Stimulated activated CD4-positive, alpha-beta T cell treated with anti-CD3 and anti-CD28 coated beads, Interleukin-1b, Interleukin-23, amount 100 ng/mL, for 48 hours (primary cell): ENCODE measurements around the gene KLHDC8A.
"Not testable (repeated sequence)": the region's sequence is repeated elsewhere in the genome, so short reads cannot be mapped to it uniquely, and the experiment has no call there.

ENCODE experiments used
- DNase-seq: peaks from one replicate; pipeline ENCODE4 v3.0.0-alpha.2; 2020

Gene KLHDC8A

DNA sequence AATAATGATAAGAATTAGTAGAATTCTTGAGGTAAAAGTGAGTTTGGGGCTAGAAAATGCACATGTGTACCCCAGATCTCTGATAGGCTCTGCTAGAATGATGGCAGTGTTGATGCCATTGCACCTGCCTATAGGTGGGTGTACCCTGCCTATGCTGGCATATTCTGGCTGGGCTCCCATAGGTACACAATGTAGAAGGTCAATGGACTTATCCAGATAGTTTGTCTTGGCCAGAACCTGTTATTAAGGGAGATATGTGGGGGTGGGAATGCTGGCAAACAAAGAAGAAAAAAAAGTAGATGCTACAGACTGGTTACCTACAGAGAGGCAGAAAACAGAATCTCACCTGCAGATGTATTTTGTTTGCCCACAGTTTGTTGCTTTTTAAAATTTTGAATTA, 14.1 kb upstream of the KLHDC8A start:
- DNase-seq = no peak

DNA sequence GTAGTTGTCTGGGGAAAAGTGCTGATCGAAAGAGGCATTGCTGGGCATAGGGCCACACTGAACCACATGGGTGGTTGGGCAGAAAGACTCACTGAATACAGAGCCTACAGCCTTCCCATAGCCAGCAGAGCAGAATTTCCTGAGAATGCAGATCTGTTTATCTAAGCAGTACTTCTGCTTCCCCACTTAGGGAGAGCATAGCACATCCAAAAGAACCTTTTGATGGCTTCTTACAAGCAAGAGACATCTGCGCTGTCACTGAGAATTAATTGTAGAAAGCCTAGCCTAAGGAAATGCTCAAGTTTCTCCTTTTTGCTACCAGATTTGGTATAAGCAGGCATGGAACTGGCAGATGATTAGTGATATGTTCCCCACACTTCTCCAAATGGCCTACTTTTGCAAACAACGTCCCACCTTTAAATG, 13.0 kb upstream of the KLHDC8A start:
- no peak for DNase-seq

DNA sequence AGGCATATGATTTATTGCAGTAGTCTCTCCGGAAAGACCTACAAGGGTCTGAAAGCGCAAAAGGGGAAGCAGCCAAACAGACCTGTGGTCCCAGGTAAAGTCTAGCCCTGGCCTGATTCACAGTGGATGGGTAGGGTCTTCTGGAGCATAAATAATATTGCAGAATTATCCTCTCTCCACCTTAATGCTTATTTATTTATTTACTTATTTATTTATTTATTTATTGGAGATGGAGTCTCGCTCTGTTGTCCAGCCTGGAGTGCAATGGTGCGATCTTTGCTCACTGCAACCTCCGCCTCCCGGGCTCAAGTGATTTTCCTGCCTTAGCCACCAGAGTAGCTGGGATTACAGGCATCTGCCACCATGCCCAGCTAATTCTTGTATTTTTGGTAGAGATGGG, 11.8 kb upstream of the KLHDC8A start:
- DNase-seq = no peak

DNA sequence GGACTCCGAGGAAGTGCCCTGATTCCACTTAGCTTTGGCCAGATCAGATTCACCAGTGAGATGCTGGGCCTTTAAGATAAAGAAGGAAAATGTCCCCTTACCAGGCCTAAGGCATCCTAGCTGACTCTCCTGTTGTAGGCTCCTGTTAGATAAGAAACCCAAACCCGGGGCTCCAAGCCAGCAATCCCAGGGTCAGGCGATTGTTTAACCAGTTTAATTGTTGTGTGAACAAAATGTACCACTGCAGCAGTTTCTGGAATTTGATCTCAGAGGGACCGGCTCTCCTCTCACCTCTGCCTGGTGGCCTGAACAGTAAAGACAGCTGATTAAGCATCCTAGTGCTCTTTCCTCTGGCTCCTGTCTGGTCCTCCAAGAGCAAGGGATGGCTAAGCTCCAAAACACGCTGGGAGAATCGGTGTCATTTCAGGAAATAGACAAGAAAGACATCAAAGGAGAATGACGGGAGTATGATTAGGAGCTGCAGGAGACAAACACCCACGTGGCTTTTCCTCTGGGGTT, 9.3 kb upstream of the KLHDC8A start:
- DNase-seq = no peak

DNA sequence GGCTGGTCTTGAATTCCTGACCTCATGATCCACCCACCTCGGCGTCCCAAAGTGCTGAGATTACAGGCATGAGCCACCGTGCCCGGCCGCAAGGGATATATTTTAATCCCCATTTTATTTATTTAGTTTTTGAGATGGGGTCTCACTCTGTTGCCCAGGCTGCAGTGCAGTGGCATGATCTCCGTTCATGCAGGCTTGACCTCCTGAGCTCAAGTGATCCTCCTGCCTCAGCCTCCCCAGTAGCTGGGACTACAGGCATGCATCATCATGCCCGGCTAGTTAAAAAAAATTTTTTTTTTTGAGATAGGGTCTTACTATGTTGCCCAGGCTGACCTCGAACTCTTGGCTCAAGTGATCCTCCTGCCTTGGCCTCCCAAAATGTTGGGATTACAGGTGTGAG, 8.4 kb upstream of the KLHDC8A start:
- DNase-seq = not testable (repeated sequence)

DNA sequence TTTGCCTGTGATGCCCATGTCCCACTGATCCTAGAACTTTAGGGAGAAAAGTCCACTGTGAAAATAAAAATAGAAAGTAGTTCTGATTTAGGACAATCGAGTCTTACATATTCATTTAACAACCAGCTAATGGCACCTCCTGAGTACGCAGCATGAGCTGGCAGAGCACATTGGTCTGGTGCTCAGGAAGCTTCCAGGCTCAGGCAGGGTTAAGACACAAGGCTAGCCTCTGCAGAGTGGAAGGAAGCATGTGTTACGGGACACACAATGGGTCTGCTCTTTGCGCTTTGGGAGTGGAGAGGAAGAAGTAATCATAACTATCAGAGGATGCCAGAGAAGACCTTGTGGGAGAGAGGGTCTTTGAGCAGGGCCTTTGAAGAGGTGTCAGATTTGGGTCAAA, 4.2 kb upstream of the KLHDC8A start:
- no peak for DNase-seq

DNA sequence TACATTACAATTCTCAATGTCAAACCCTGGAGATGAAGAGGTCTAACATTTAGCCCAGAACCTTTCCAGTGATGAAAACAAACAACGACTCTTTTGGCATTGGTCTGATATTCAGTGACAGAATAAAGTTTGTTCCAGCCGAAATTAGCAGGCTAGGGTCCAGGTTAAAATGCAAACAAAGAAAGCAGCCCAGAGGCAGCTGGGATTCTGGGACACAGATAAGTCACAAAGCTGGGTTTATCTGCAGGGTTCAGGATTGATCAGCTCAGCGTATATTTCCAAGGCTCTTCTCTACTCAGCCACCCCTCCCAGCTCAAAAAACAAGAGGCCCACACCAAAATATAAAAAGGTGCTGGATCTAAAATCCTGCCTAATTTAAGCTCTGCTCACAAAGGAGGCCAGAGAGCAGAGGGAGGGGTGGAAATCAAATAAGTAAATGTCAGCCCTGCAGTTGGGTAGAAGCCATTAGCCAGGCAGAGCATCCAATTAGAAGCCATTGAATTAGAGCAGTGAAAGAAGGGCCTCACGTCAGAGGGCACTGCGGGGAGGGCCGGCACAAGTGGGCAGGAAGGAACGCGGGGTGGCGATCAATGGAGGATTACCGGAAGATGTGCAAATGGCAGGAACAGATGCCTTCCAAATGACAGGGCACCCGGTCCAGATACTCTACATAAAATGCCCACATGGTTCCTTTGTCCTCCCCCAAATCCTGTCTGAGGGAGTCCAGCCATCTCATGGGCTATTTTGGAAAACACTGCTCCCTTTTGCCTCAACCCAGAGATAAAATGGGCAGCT, 3.2 kb upstream of the KLHDC8A start:
- DNase-seq = no peak

DNA sequence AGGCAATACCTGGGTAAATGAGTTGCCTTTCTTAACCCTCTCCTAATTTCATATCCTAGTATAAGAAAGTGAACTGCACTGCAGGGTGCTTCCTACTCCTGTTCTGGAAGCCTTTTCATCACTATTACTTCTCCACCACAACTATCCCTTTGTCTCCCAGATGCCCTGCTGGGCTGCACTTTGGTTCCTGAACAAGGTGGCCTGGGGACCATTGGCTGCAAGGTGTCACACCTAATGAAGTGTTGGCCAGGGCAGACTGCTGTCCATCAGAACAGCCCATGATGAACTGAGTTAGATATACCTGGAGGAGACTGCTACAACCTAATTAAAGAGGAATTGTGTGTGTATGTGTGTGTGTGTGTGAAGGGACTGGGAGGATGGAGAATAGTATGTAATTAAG, 1.9 kb upstream of the KLHDC8A start:
- DNase-seq = no peak

DNA sequence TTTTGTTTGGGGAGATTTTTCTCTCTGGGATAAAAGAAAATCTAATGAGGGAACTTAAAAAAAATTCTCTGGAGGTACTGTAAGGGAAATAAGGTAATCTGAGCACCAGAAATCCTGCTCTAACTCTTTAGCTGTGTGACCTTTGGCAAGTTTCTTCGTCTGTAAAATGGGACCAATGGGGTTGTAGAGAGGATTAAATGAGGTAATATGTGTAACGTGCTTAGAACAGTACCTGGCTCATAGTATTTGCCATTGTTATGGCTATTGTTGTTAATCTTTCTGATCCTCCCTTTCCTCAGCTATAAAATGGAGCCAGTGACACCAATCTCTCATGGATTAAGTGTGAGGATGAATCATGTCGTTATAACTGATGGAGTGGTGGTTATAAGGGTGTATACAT, 845 bp upstream of the KLHDC8A start:
- no peak for DNase-seq

DNA sequence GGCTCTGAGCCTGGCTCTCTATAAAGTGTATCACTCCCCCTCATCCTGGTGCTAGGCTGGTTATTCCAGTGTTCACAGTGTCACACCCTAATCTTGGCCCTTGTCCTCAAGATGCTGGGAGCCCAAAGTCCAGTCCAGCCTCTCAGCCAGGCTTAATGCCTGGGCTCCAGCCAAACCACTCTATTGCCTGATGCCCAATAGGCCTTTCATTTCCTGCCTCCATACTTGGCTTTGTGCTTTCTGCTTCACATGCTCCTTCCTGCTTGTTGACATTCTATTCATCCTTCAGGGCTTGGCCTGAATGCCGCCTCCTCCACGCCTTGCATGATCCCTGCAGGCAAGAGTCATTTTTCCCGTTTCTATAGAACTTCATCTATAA, 1.7 kb downstream of the KLHDC8A start:
- no peak for DNase-seq

DNA sequence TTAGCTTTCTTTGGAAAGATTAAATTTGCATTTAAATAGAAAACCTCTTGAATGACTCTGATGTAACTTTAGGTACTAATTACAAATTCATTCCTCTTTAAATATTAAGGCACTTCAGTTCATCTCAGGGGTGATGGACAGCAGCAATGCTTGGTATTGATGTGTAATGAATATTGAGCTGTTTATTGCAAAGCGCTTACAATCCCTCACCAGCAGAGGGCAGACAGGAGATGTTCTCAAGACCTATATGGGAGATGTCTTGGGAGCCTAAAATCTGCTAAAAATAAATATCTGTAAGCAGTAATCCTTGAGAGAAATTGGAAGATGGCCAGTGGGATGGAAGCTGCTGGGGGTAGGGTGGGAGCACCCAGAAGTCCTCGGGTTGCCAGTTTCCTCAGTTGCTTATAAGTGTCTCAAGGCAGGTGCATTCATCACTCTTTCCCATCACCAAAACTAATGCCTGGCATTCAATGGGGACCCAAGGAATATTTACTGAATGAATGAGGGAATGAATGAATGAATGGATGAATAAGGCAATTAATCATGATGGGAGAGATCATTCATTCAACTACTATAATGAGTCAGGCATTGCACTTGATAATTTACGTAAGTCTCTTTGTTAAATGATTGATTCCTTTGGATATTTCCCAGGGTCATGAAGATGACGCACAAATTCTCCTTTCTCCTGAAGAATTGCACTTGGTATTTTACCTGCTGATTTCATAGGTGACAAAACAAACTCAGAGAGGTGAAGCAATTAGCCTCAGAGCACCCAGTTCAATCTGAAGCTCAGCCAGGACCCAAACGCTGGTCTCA, 2.3 kb downstream of the KLHDC8A start:
- DNase-seq = peak; percentile 50

DNA sequence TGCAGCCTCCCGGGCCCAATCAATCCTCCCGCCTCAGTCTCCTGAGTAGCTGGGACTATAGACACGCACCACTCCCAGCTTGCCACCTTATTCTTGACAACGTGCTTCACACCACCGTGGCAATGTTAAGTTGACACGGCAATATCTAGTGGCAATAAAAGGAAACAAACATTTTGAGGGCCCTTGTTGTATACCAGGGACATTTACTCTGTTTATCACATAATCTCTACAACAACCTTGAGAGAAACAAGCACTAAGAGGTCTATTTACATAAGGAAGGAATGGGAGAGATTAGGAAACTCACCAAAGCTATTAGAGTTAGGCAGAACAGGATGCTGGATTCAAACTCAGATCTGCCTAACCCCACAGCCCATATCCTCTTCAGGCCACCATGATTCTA, 3.1 kb downstream of the KLHDC8A start:
- no peak for DNase-seq

DNA sequence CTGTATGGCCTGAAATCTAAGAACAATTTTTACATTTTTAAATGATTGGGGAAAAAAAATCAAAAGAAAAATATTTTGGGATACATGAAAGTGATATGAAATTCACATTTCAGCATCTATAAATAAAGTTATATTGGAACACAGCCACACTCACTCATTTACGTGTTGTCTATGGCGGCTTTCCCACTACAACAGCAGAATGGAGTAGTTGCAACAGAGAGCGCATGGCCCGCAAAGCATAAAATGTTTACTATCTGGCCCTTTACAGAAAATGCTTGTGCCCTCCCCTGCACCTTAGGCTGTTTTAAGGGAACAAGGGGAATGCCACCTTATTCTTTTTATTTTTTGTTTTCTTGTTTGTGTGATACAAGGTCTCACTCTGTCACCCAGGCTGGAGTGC, 3.5 kb downstream of the KLHDC8A start:
- no peak for DNase-seq

DNA sequence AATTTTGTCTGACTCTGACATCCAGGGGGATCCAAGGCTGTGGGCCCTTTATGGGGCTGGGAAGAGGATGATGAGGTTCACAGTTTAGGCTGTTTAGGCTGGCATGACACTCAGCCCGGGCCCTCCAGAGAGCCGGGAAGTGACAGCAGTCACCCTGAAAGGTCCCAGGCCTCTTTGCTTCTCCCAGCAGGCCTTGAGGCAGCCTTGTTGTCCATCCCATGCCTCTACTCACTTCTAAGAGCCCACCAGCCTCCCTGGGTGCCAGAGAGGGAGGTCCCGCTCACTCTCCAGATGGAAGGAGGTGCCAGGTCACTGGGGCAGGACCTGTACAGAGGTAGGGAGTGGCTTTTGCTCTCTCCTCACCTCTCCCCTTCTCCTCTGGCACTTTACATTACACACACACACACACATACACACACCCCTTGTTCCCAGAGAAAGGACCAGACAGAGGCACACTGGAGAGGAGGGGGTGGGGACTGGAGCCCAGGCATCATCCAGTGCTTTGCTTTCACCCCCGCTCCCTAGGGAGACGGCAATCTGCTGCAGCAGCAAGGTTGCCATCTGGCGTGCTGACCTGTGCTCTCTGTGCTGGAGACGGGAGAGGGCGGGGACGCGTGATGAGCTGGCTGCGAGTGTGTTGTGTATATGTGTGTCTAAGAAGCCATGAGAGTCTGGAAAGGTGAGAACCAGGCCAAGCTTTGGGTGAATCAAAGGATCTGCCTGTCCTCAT, 4.6 kb downstream of the KLHDC8A start:
- no peak for DNase-seq

DNA sequence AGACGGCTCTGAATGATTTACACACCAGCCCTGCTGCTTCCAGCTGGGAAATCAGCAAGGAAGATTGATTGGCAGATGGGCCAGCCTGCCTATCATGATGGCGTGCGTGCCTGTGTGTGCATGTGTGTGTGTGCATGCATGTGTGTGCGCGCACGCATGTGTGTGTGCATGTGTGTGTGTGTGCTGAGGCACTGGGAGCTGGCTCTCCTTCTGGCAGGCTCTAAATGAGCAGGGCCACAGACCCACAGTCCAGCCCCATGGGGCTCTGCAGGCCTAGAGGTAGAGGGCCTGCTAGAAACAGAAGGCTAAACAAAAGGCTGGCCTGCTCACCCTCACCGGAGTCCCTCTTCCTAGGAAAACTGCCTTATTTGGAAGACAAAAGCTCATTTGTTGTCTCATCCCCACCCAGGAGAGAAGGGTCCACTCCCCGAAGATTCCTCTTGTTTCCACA, 6.0 kb downstream of the KLHDC8A start:
- no peak for DNase-seq

DNA sequence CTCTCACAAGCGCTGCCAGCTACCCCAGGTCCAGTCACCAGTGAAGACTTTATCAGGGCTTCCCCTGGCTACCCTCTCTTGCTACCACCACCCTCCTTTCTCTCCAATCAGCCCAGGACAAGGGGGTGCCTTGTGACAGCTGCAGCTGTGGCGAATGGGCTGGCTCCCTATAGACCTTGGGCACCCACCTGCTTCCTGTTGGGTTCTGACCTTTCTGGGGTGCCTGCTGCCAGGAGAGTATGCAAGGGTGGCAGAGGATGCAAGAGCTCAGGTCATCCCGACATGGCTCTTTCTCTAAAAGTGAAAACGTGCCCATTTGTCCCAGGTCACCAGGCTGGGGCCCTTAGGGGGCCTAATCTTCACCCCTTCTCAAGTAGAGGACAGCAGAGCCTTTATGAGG, 6.6 kb downstream of the KLHDC8A start:
- DNase-seq = no peak

DNA sequence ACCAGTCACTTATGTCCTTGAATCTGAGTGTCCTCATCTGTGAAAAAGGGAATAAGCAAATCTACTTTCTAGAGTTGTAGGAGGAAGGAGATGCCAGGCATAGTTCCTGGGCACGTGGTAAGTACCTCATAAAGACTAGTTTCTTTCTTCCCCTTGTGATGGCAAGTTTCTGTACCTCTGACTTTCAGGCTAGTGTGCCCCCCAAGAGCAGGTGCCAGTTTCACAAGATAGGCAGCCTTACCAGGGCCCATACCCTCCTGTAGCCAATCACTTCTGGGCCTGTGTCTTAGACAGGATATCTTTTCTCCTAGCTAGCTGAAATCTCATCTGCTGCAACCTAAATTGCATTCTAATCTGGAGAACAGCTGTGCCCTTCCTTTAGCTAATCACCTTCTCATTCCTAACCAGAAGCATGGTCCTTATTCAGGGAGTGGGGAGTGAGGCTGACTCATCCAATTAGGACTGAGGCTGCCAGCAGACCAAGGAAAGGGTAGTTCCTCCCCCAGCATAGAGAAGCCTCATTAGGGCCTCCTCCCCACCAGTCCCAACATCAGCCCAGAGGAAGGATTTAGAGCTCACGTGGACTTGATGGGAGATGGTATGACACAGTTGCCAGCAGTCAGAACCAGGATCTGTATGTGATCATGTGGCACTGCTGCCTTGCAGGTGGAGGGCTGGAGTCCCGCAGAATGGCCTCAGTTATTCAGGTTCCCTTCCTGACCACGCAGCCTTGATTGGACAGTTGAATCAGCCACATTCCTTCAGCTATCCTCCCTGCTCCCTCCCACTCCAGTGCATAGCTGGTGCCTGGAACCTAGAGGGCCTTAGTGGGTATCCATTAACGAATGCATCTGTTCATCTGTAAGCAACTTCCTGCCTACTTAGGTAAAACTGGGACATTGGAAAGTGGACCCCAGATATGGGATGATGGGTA, 7.9 kb downstream of the KLHDC8A start:
- no peak for DNase-seq

DNA sequence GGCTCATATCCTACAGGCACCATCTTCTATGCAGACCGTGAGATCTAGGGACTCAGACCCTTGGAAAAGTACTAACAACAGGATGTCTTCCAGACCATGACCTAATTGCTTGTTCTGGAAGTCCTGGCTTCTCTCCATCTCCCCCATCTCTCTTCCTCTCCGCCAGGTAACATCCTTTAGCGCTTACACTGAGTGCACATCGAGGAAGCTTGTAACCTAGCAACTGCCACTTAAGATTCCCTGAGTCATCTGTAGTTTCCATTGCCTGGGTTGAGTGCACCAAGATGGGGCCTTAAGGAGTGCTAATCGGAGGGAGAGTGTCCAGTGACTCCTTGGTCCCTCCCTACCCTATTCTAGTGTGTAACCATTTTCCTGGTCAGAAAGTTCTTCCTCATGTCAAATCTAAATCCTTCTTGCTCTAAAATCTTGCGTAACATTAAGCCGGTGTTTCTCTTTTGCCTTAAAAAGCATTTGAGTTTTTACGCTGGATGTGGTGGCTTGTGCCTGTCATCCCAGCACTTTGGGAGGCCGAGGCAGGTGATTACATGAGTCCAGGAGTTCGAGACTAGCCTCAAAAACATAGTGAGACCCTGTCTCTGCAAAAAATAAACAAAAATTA, 9.7 kb downstream of the KLHDC8A start:
- no peak for DNase-seq

DNA sequence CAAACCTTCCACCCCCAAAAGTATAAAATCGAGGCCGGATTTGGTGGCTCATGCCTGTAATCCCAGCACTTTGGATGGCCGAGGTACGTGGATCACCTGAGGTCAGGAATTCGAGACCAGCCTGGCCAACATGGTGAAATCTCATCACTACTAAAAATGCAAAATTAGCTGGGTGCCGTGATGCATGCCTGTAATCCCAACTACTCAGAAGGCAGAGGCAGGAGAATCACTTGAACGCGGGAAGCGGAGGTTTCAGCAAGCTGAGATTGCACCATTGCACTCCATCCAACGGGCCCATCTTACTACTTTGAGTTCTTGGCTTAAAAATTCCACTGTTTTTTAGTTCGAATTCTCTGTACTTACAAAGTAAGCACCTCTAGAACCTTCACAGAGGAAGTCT, 11.0 kb downstream of the KLHDC8A start:
- no peak for DNase-seq

DNA sequence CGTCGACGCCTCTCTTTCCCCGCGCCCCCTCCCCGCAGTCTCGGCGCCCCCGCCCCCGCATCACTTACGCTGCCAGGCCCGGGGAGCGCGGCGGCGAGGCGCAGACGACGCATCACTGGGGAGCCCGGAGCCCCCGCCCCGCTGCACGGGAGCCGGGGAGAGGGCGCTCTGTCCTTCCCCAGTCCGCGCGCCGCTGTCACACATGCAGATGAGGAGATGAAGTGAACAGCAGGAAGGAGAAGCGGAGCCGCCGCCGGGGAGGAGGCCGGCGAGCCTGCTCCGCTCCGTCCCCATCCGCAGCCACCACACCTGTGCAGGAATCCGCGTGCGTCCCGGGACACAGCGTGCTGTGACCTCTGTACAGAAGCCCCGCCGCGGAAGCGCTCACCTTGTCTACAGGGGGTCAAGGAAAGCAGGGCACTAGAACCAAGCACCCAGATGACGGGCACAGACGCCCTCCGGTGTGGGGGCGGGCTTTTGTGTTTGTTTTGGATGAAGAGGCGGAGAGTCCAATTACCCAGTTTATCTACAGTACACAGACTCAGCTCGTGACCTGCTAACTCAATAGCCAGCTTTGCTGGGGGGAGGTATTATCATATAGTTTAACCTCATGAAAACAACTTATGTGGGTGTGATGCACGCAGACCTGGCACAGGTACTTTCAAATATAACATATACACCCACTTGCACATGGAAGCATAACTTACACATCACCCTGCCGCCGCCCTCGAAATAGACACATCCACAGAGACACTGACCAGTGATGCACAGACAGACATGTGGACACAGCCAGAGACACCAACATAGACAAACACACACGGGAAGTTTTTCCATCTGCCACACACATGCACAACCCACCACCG, 12.4 kb downstream of the KLHDC8A start:
- peak; percentile 24 for DNase-seq
